Motor neuron (in vitro differentiated cells): ENCODE data around the gene WDR54. TPM values are rescaled to one million over a fixed set of nuclear protein-coding genes. Genes with fewer than 3 reads are reported as not detected.

Source experiments
- ATAC-seq, 8 experiments: fragments of 200-7000 bp; cut with Tn5 transposase; replicated peaks in 6 of 8; 2 replicates each; pipeline ENCODE4 v1.8.0; 2021; ENCODE audit warnings: mild to moderate bottlenecking in 8 of 8, moderate library complexity in 8 of 8
- H3K27ac ChIP-seq, 2 donors: fragments of 250-450 bp; sonication (Bioruptor Pico); 2 replicates each; pipeline ENCODE4 v1.9.0; 2021; ENCODE audit warnings: antibody characterized with exemption in 2 of 2, mild to moderate bottlenecking in 2 of 2, moderate library complexity in 1 of 2
- H3K4me1 ChIP-seq, 2 donors: fragments of 250-450 bp; sonication (Bioruptor Pico); replicated peaks in 1 of 2; 2 replicates each; pipeline ENCODE4 v1.6.1; 2021; ENCODE audit warnings: antibody characterized with exemption in 2 of 2, mild to moderate bottlenecking in 2 of 2, moderate library complexity in 1 of 2
- H3K4me3 ChIP-seq, 5 donors: fragments of 250-450 bp; sonication (Bioruptor Pico); 2 replicates each; pipeline ENCODE4 v1.9.0; 2021; ENCODE audit warnings: antibody characterized with exemption in 5 of 5, mild to moderate bottlenecking in 5 of 5, moderate library complexity in 4 of 5
- WGBS, 10 experiments: fragments of 450-650 bp; shearing (Covaris generic); methylation state at CpG; one replicate each; pipeline ENCODE4 v1.0.0; 2022; 5-methylcytosine and 5-hydroxymethylcytosine counted together
- in situ Hi-C, 9 experiments: fragments of 400-800 bp; cut with MboI; loops; one replicate each; pipeline ENCODE4 v1.15.0; 2021; ENCODE audit warnings: low sequenced_read_pairs in 9 of 9, low pct_unique_long_range_greater_than_20kb in 2 of 9; ENCODE audit not compliant: unreplicated experiment in 9 of 9
- total RNA-seq, 8 experiments: library from RNA; unstranded; fragments of 300-600 nt; gene quantifications; 2 replicates each; pipeline versions ENCODE4 v1.2.3 to v1.2.4, GENCODE V29; 2022

The WDR54 gene
- total RNA-seq, 8 experiments from 2014 or later = 15.1 to 63.7 (median 49.5) TPM

- peaks cover 0 to 11% of the 10 kb centered on the region in 2 donors for H3K4me1 ChIP-seq
- WGBS, 10 experiments = 59 to 100% (median 85%) methylated on average over 1 to 2 of the region's 5 CpGs; no CpG with 5 or more reads in 3 of the 10 experiments
- no peak overlapping the region for H3K27ac ChIP-seq
- H3K4me3 ChIP-seq = no peak overlapping the region
- no peak for ATAC-seq
- in situ Hi-C loops = no loop called here
Observed at GRCh38 chr2:74424139-74424992, 2.8 kb downstream of the WDR54 start.

GRCh38 chr2:74424995-74425406 lies 3.5 kb downstream of the WDR54 start:
- 79 to 100% (median 90%) methylated on average over 2 of the region's 5 CpGs; no CpG with 5 or more reads in 6 of the 10 experiments for WGBS, 10 experiments
- in situ Hi-C loops = no loop called here
- Histone ChIP-seq H3K27ac (no peak overlapping the region), H3K4me1 (peaks cover 0 to 11% of the 10 kb centered on the region in 2 donors), H3K4me3 (no peak overlapping the region)
- no peak for ATAC-seq

- ATAC-seq = peak in 2 of 8 experiments; percentile 23 to 42
- Histone ChIP-seq H3K4me1 (peaks cover 0 to 8% of the 10 kb centered on the region in 2 donors), H3K27ac (no peak overlapping the region), H3K4me3 (no peak overlapping the region)
- 10 to 100% (median 69%) methylated on average over 1 to 2 of the region's 7 CpGs; no CpG with 5 or more reads in 7 of the 10 experiments for WGBS, 10 experiments
- in situ Hi-C loops = no loop called here
Observed at GRCh38 chr2:74425523-74425922, 4.0 kb downstream of the WDR54 start.

- peaks cover 0 to 5% of the 10 kb centered on the region in 2 donors for H3K4me1 ChIP-seq
- 77 to 100% (median 100%) methylated on average over 1 to 4 of the region's 14 CpGs; no CpG with 5 or more reads in 7 of the 10 experiments for WGBS, 10 experiments
- no peak overlapping the region for H3K4me3 ChIP-seq
- ATAC-seq = no peak
- in situ Hi-C loops = no loop called here
- no peak overlapping the region for H3K27ac ChIP-seq
Observed at GRCh38 chr2:74426181-74426758, 4.7 kb downstream of the WDR54 start.

- in situ Hi-C loops = no loop called here
- ATAC-seq = no peak
- 25 to 86% (median 80%) methylated on average over 1 to 3 of the region's 3 CpGs; no CpG with 5 or more reads in 5 of the 10 experiments for WGBS, 10 experiments
- H3K4me1 ChIP-seq = peaks cover 0 to under 1% of the 10 kb centered on the region in 2 donors
- no peak overlapping the region for H3K4me3 ChIP-seq
- H3K27ac ChIP-seq = no peak overlapping the region
Observed at GRCh38 chr2:74427551-74427950, 6.0 kb downstream of the WDR54 start.

GRCh38 chr2:74428675-74429074 lies 7.1 kb downstream of the WDR54 start:
- WGBS, 10 experiments = 55 to 100% (median 100%) methylated on average over 1 to 3 of the region's 5 CpGs; no CpG with 5 or more reads in 5 of the 10 experiments
- in situ Hi-C loops = no loop called here
- Histone ChIP-seq H3K4me3 (no peak overlapping the region), H3K27ac (no peak overlapping the region), H3K4me1 (no peaks in the 10 kb centered on the region)
- no peak for ATAC-seq

GRCh38 chr2:74429487-74430451 lies 8.2 kb downstream of the WDR54 start:
- 33 to 100% (median 93%) methylated on average over 1 to 12 of the region's 18 CpGs; no CpG with 5 or more reads in 2 of the 10 experiments for WGBS, 10 experiments
- H3K4me3 ChIP-seq = no peak overlapping the region
- ATAC-seq = peak in 2 of 8 experiments; percentile 6 to 14
- H3K27ac ChIP-seq = no peak overlapping the region
- in situ Hi-C loops = no loop called here
- no peaks in the 10 kb centered on the region for H3K4me1 ChIP-seq

- in situ Hi-C loops = no loop called here
- no peaks in the 10 kb centered on the region for H3K4me1 ChIP-seq
- 67 to 91% methylated on average over 1 to 10 of the region's 11 CpGs; no CpG with 5 or more reads in 8 of the 10 experiments for WGBS, 10 experiments
- no peak overlapping the region for H3K4me3 ChIP-seq
- H3K27ac ChIP-seq = no peak overlapping the region
- ATAC-seq = peak in 1 of 8 experiments; percentile 16
Observed at GRCh38 chr2:74430502-74430901, 9.0 kb downstream of the WDR54 start.

- no peak overlapping the region for H3K4me3 ChIP-seq
- peaks cover 17 to 18% of the 10 kb centered on the region in 2 donors for H3K4me1 ChIP-seq
- no peak for ATAC-seq
- 55 to 100% (median 94%) methylated on average over 1 to 21 of the region's 43 CpGs; no CpG with 5 or more reads in 3 of the 10 experiments for WGBS, 10 experiments
- in situ Hi-C loops = no loop called here
- H3K27ac ChIP-seq = no peak overlapping the region
Observed at GRCh38 chr2:74436111-74436805, 14.7 kb downstream of the WDR54 start.

GRCh38 chr2:74436848-74437695 lies 15.5 kb downstream of the WDR54 start:
- H3K4me1 ChIP-seq = peaks cover 17 to 18% of the 10 kb centered on the region in 2 donors
- ATAC-seq = no peak
- no peak overlapping the region for H3K27ac ChIP-seq
- H3K4me3 ChIP-seq = no peak overlapping the region
- in situ Hi-C loops = no loop called here
- 41 to 93% (median 83%) methylated on average over 1 to 3 of the region's 6 CpGs; no CpG with 5 or more reads in 1 of the 10 experiments for WGBS, 10 experiments

GRCh38 chr2:74438248-74438647 lies 16.7 kb downstream of the WDR54 start:
- WGBS, 10 experiments = 83 to 100% methylated on average over 1 of the region's 1 CpG; no CpG with 5 or more reads in 8 of the 10 experiments
- H3K27ac ChIP-seq = no peak overlapping the region
- no peak for ATAC-seq
- H3K4me3 ChIP-seq = no peak overlapping the region
- in situ Hi-C loops = no loop called here
- peaks cover 17 to 18% of the 10 kb centered on the region in 2 donors for H3K4me1 ChIP-seq
